ENCODE results near the gene RPS15A.
"Not testable (repeated sequence)": the region's sequence is repeated elsewhere in the genome, so short reads cannot be mapped to it uniquely, and the experiment has no call there.

GRCh38 chr16:18777664-18778063, 12.5 kb downstream of the RPS15A start:
- TF ChIP-seq POLR2A, EP300, CTCF, POLR2AphosphoS5 (IDR thresholded peaks at IDR 0.05): not testable (repeated sequence)
